Endothelial cell of umbilical vein (primary cell): Measurements from ENCODE around the gene L3MBTL4. TPM values are rescaled to one million over a fixed set of nuclear protein-coding genes. Genes with fewer than 3 reads are reported as not detected.

Experiments used
- BruUV-seq: library from RNA; stranded (reverse); fragments of 400-500 nt; replicated peaks from 2 replicates; lab custom pipeline; 2021; lab: Mats Ljungman, UMichigan
- CTCF ChIA-PET: fragments of 300-600, 350-600 bp; sonication (Branson Sonifier 250); formaldehyde crosslinking; loops from one replicate; lab custom pipeline; 2021; ENCODE audit warnings: antibody characterized with exemption, inconsistent platforms; lab: Charles Lee
- POLR2A ChIA-PET: fragments of 300-600, 350-600 bp; sonication (Branson Sonifier 250); formaldehyde crosslinking; loops from one replicate; lab custom pipeline; 2021; ENCODE audit warnings: antibody characterized with exemption, inconsistent platforms; lab: Charles Lee
- DNase-seq: peaks from one replicate; pipeline ENCODE4 v3.0.0-alpha.2; 2011; ENCODE audit warnings: low read depth, low spot score
- FAIRE-seq: peaks from 2 replicates; lab custom pipeline; 2011; peaks lifted over from hg19 to GRCh38; lab: Jason Lieb, UNC
- H2AFZ ChIP-seq: 2 replicates; pipeline ENCODE4 v1.6.0; 2012; ENCODE audit warnings: low read depth, low read length, control low read depth, inconsistent platforms
- H3K27ac ChIP-seq: 2 replicates; pipeline ENCODE4 v1.5.1; 2011; ENCODE audit warnings: low read depth, mild to moderate bottlenecking, control low read depth, low read length, moderate library complexity; ENCODE audit not compliant: insufficient read depth
- H3K27me3 ChIP-seq, 2 experiments: 2 replicates each; pipeline versions ENCODE4 v1.6.0 to v1.6.1; 2011; ENCODE audit warnings: low read length in 2 of 2, mixed read lengths in 1 of 2; ENCODE audit not compliant: control insufficient read depth in 2 of 2, insufficient read depth in 2 of 2
- H3K36me3 ChIP-seq, 2 experiments: 2 replicates in 1 of 2; 3 replicates in 1 of 2; pipeline ENCODE4 v1.5.1; 2011; ENCODE audit warnings: low read length in 2 of 2, mild to moderate bottlenecking in 1 of 2, moderate library complexity in 1 of 2; ENCODE audit not compliant: control insufficient read depth in 2 of 2, insufficient read depth in 2 of 2; ENCODE audit errors: extremely low read depth in 1 of 2
- H3K4me1 ChIP-seq: 3 replicates; pipeline ENCODE4 v1.5.1; 2011; ENCODE audit warnings: mild to moderate bottlenecking, low read length; ENCODE audit not compliant: control insufficient read depth, insufficient read depth; ENCODE audit errors: extremely low read depth
- H3K4me2 ChIP-seq: 2 replicates; pipeline ENCODE4 v1.6.1; 2011; ENCODE audit warnings: low read length, control low read depth, mixed read lengths; ENCODE audit not compliant: insufficient read depth
- H3K4me3 ChIP-seq, 3 experiments: fragments of 200-600 bp in 1 of 3; sonication (generic), shearing (Covaris generic) in 1 of 3; replicated peaks in 1 of 3; 2 replicates each; pipeline ENCODE4 v1.5.1; 2011 to 2016; ENCODE audit warnings: control low read depth in 3 of 3, low read length in 3 of 3, mild to moderate bottlenecking in 2 of 3, inconsistent platforms in 1 of 3, low read depth in 1 of 3, moderate library complexity in 1 of 3; ENCODE audit not compliant: insufficient read depth in 1 of 3
- H3K79me2 ChIP-seq: 2 replicates; pipeline ENCODE4 v1.6.0; 2012; ENCODE audit warnings: low read length, inconsistent platforms; ENCODE audit not compliant: control insufficient read depth, insufficient read depth
- H3K9ac ChIP-seq: replicated peaks from 2 replicates; pipeline ENCODE3; 2011; ENCODE audit warnings: low read length, control low read depth; ENCODE audit not compliant: insufficient read depth; ENCODE audit errors: extremely low read depth
- H3K9me1 ChIP-seq: replicated peaks from 3 replicates; pipeline ENCODE4 v1.6.0; 2011; ENCODE audit warnings: mild to moderate bottlenecking, low read length; ENCODE audit not compliant: control insufficient read depth, insufficient read depth; ENCODE audit errors: extremely low read depth
- H3K9me3 ChIP-seq: replicated peaks from 2 replicates; pipeline ENCODE4 v1.5.1; 2012; ENCODE audit warnings: low read length, inconsistent platforms; ENCODE audit not compliant: control insufficient read depth, insufficient read depth
- H4K20me1 ChIP-seq: replicated peaks from 2 replicates; pipeline ENCODE3; 2011; ENCODE audit warnings: mild to moderate bottlenecking, low read length; ENCODE audit not compliant: control insufficient read depth, insufficient read depth; ENCODE audit errors: extremely low read depth
- CTCF ChIP-seq, 2 donors: IDR thresholded peaks; 1 replicate in 1 of 2; 2 replicates in 1 of 2; pipeline ENCODE4 v1.5.1; 2011; ENCODE audit warnings: low read length in 2 of 2, mild to moderate bottlenecking in 2 of 2, moderate library complexity in 2 of 2, control low read depth in 1 of 2, inconsistent platforms in 1 of 2, low read depth in 1 of 2; ENCODE audit not compliant: insufficient read depth in 1 of 2; ENCODE audit errors: extremely low read depth in 1 of 2
- EZH2 ChIP-seq: IDR thresholded peaks from 2 replicates; pipeline ENCODE4 v1.6.1; 2012; ENCODE audit warnings: borderline replicate concordance, low read depth, mild to moderate bottlenecking, moderate library complexity, low read length, inconsistent platforms; ENCODE audit not compliant: severe bottlenecking
- FOS ChIP-seq: IDR thresholded peaks from 2 replicates; pipeline ENCODE4 v1.6.1; 2011; ENCODE audit warnings: mild to moderate bottlenecking, low read length, moderate library complexity, borderline replicate concordance; ENCODE audit not compliant: insufficient read depth
- GATA2 ChIP-seq: IDR thresholded peaks from 2 replicates; pipeline ENCODE4 v1.7.0; 2011; ENCODE audit warnings: low read depth, mild to moderate bottlenecking, moderate library complexity, mixed read lengths, low read length; ENCODE audit not compliant: insufficient read length, insufficient read depth
- MAX ChIP-seq: IDR thresholded peaks from 2 replicates; pipeline ENCODE4 v1.6.1; 2011; ENCODE audit not compliant: insufficient read depth, insufficient read length
- MYC ChIP-seq: IDR thresholded peaks from one replicate; pipeline ENCODE4 v1.6.1; 2011; ENCODE audit warnings: mild to moderate bottlenecking, low read depth, low read length
- POLR2A ChIP-seq: IDR thresholded peaks from 2 replicates; pipeline ENCODE4 v1.6.1; 2012; ENCODE audit warnings: low read depth, mild to moderate bottlenecking, control low read depth, low read length
- POLR2AphosphoS5 ChIP-seq: IDR thresholded peaks from 2 replicates; pipeline ENCODE4 v1.6.1; 2012; ENCODE audit warnings: low read depth, mild to moderate bottlenecking, control low read depth, low read length, moderate library complexity; ENCODE audit not compliant: insufficient read depth
- dilution Hi-C: fragments of 300-500 bp; cut with MboI; formaldehyde crosslinking; loops from one replicate; pipeline ENCODE4 v1.15.0; 2019; ENCODE audit warnings: low sequenced_read_pairs; ENCODE audit not compliant: extremely low pct_ligation_motif_present
- intact Hi-C: fragments of 100-400 bp; cut with micrococcal nuclease; formaldehyde crosslinking; loops from one replicate; pipeline ENCODE4 v1.10.0; 2022
- polyA plus RNA-seq, 4 experiments: library from polyadenylated mRNA; depleted of rRNA in 3 of 4; stranded (reverse) in 3 of 4; unstranded in 1 of 4; fragments of >200 nt; gene quantifications; 2 replicates each; pipeline versions ENCODE4 v1.2.1 to v1.2.3, GENCODE V29; 2011 to 2012; ENCODE audit warnings: missing spikeins in 1 of 4
- total RNA-seq: library from RNA; stranded (reverse); gene quantifications from 2 replicates; pipeline ENCODE4 v1.2.3, GENCODE V29; 2021

L3MBTL4 gene
- total and polyA plus RNA-seq, 2 donors (not counting 3 experiments of a cell fraction or from before 2014, with no cell fraction given) = 0.80 TPM; not detected in 1

DNA sequence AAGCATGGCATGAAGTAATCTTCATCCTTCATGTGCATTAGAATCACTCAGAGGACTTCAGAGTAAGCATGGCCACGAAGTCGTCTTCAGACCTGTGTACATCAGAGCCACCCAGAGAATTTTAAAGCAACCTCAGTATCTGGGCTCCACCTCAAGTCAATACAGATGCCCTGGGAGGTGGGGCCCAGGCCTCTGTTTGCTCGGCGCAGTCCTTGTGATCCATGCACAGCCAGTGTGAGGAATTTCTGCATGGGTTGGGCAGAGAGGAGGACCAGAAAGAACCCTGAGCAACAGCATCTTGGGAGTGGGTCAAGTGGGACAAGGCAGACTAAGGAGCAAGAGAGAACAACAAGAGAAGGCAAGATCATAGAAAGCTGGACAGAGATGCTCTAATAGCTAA is 299.0 kb downstream of the L3MBTL4 start:
- Histone ChIP-seq H3K27ac (no peak overlapping the region), H3K27me3 (no peaks in the 10 kb centered on the region), H3K9me3 (no peaks in the 10 kb centered on the region), H3K4me1 (no peaks in the 10 kb centered on the region), H3K9ac (no peak overlapping the region), H3K4me2 (no peak overlapping the region), H2AFZ (no peak overlapping the region), H3K4me3 (no peak overlapping the region), H3K36me3 (no peaks in the 10 kb centered on the region), H3K79me2 (no peaks in the 10 kb centered on the region), H3K9me1 (no peaks in the 10 kb centered on the region), H4K20me1 (no peaks in the 10 kb centered on the region)
- dilution Hi-C loops = no loop called here
- intact Hi-C loops = no loop called here
- no TSS peak for BruUV-seq
- POLR2A ChIA-PET = no interaction called here
- DNase-seq (no peak), FAIRE-seq (no peak)
- CTCF ChIA-PET = no interaction called here
- no peak for TF ChIP-seq EZH2
- TF ChIP-seq CTCF (IDR thresholded peaks at IDR 0.05; ENCODE audit: extremely low read depth in 1 of 2, insufficient read depth in 1 of 2, low read depth in 1 of 2, low read length in 2 of 2) = no peak
- no peak for TF ChIP-seq FOS
- TF ChIP-seq POLR2AphosphoS5 = no peak
- no peak for TF ChIP-seq POLR2A
- no peak for TF ChIP-seq MYC
- no peak for TF ChIP-seq GATA2
- TF ChIP-seq MAX = no peak
